ENCODE data around the gene LSMEM2.
A peak's percentile ranks its signal among the peaks of the same experiment; 100 is the strongest.

LSMEM2 gene

DNA sequence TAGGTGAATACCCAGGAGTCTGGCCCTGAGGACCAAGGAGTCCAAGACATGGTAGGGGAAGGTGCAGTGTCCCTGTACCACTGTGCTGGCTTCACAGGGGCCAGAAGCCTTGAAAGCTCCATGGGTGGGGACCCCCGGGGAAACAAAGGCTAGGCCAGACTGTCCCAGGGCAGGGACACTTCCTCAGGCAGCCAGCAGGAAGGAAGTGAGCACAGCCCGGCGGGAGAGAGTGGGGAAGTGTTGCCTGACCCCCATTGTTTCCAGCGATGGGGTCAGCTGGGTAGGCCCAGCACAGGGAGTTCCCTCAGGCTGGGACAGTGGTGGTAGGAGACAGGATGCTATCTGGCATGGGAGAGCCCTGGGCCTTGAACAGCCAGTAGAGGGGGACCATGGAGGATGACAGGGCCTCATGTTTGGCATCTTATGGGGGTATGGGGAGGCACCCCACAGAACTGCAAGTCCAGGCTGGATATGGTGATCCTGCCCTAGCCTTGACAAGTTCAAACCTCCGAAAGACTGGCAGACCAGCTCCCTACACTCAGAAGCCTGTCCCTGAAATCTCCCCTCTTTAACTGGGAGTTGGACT is 44.8 kb downstream of the LSMEM2 start:
- H3K4me3 ChIP-seq (replicated peaks; ENCODE audit: low read depth, low read length): no peak overlapping the region
- DNase-seq (ENCODE audit: low read depth): no peak
- TF ChIP-seq, protein P1, sequence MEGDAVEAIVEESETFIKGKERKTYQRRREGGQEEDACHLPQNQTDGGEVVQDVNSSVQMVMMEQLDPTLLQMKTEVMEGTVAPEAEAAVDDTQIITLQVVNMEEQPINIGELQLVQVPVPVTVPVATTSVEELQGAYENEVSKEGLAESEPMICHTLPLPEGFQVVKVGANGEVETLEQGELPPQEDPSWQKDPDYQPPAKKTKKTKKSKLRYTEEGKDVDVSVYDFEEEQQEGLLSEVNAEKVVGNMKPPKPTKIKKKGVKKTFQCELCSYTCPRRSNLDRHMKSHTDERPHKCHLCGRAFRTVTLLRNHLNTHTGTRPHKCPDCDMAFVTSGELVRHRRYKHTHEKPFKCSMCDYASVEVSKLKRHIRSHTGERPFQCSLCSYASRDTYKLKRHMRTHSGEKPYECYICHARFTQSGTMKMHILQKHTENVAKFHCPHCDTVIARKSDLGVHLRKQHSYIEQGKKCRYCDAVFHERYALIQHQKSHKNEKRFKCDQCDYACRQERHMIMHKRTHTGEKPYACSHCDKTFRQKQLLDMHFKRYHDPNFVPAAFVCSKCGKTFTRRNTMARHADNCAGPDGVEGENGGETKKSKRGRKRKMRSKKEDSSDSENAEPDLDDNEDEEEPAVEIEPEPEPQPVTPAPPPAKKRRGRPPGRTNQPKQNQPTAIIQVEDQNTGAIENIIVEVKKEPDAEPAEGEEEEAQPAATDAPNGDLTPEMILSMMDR (IDR thresholded peaks at IDR 0.05; ENCODE audit: low read length, missing control alignments): no peak

DNA sequence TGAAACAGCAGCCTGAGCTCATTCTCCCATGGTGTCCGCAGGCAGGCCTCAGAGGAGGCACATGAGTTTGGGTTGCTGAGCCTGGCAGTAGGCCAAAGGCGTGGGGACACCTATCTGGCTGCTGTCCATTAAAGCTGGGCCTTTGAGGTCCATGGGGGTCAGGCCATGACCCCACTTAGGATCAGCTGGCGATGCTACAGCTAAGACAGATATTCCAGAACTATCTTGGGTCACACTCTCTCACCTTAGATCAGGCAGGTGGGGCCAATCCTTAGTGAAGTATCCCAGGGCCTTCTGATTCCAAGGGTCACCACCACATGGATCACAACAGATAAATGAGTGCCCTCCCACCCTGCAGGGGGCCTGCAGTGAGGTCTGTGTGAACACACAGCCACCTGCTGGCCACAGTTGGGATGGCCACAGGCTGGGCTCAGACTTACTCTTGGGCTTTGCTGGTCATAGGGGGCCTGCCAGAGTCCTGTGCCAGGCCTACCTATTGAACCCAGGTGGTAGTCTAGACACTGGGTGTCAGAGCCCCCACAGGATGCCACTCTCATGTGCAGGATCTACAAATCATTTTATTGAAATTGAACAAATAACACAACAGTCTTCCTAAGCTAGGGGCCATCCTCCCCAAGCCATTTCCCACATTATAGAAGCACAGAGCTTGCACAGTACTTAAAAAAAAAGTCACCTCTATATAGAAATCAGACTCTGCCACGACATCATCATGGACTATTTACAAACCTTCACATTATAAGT is 45.6 kb downstream of the LSMEM2 start:
- peak; percentile 73 for DNase-seq (ENCODE audit: low read depth)
- TF ChIP-seq, protein P1 (IDR thresholded peaks at IDR 0.05; ENCODE audit: low read length, missing control alignments): peak; percentile 89
- no peak overlapping the region for H3K4me3 ChIP-seq (replicated peaks; ENCODE audit: low read depth, low read length)

DNA sequence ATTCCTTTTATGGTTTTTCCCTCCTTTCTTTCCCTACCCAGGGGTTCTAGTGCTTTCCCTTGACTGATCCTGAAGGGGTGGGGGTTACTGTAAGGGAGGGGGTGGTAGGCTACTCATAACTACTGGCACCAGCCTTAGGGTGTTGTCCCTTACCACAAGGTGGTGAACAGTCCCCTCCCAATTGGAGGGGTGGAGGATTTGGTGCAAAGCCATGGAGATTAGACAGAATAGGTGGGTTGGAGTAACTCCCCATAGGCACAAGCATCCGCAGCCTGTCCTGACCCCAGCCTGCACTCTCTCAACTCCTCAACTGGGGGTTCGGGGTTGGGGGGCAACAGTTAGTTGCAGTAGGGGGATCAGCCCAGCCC is 46.2 kb downstream of the LSMEM2 start:
- no peak for DNase-seq (ENCODE audit: low read depth)
- TF ChIP-seq, protein P1 (IDR thresholded peaks at IDR 0.05; ENCODE audit: low read length, missing control alignments): no peak
- no peak overlapping the region for H3K4me3 ChIP-seq (replicated peaks; ENCODE audit: low read depth, low read length)

DNA sequence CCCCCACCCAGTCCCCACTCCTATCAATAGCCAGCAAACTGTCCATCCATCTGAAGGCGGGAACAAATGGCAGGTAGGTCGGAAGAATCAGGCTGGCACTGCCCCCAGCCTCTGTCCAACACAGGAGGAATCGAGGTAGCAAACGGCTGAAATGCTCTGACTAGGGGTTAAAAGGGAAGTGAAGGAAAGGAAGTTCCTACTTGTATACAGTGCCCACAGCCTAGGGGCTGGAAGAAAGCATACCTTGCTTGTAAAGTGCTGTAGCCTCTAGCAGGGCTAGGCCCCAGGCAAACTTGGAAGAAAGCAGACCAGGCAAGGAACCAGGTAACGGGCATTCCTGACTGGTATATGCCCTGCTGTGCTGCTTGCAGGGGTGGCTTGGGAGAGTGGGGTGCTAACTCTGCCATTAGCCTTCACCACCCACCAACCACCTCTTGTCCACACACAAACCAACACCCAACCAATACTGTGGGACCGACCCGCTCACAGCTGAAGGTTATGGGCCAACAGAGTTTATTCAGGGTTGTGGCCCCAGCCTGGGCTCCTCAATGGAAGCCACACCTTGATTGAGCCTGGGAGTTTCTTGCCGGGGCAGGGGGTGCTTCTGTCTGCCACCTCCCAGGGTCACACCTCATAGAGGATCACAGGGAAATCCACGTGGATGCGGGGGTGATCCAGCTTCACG is 46.8 kb downstream of the LSMEM2 start:
- TF ChIP-seq, protein P1 (IDR thresholded peaks at IDR 0.05; ENCODE audit: low read length, missing control alignments): no peak
- DNase-seq (ENCODE audit: low read depth): no peak
- H3K4me3 ChIP-seq (replicated peaks; ENCODE audit: low read depth, low read length): no peak overlapping the region

DNA sequence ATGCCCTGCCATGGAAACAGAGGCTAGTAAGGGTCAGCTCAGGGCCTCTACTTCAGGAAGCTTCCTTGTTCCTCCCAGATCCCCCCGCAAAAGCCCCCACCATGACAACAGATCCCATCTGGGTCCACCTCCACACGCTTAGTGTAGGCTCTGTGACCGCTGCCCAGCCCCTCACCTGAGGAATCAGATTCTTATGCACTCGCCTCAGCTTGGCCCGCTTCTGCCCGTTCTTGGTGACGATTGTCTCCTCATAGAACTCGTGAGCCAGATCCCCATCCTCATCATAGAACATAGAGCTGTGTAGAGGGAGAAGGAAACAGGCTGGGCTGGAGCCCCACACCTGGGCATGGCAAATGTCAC is 47.3 kb downstream of the LSMEM2 start:
- TF ChIP-seq, protein P1 (IDR thresholded peaks at IDR 0.05; ENCODE audit: low read length, missing control alignments): no peak
- DNase-seq (ENCODE audit: low read depth): no peak
- H3K4me3 ChIP-seq (replicated peaks; ENCODE audit: low read depth, low read length): no peak overlapping the region

DNA sequence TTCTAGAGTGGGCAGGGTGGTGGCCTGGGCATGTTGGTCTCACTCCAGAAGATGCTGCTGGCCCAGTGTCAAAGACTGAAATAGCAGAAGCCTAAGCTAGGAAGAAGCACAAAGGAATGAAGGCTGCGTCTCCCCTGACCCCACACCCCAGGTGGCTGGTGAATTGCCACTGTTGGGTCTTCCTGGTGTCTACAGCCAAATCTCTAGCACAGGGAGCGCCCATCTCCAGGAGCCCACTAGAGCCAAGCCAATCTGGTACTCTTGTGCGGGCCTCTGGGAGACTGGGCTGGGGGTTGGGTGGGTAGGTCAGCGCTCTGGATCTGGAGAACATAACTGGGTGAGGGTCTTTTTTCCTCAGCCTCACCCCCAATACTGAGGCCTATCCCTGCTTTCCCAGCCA is 48.2 kb downstream of the LSMEM2 start:
- TF ChIP-seq, protein P1 (IDR thresholded peaks at IDR 0.05; ENCODE audit: low read length, missing control alignments): no peak
- peak overlapping the region; percentile 88 for H3K4me3 ChIP-seq (replicated peaks; ENCODE audit: low read depth, low read length)
- DNase-seq (ENCODE audit: low read depth): no peak
